NCI-H187 treated with DMSO at 0.1 percent for 48 hours (cell line): ENCODE results near the gene MTSS2.
"Not testable (repeated sequence)": the region's sequence is repeated elsewhere in the genome, so short reads cannot be mapped to it uniquely, and the experiment has no call there.

ENCODE experiments used
- DNase-seq: peaks from one replicate; lab custom pipeline; 2025; lab: John Stamatoyannopoulos, UW

Gene MTSS2

DNA sequence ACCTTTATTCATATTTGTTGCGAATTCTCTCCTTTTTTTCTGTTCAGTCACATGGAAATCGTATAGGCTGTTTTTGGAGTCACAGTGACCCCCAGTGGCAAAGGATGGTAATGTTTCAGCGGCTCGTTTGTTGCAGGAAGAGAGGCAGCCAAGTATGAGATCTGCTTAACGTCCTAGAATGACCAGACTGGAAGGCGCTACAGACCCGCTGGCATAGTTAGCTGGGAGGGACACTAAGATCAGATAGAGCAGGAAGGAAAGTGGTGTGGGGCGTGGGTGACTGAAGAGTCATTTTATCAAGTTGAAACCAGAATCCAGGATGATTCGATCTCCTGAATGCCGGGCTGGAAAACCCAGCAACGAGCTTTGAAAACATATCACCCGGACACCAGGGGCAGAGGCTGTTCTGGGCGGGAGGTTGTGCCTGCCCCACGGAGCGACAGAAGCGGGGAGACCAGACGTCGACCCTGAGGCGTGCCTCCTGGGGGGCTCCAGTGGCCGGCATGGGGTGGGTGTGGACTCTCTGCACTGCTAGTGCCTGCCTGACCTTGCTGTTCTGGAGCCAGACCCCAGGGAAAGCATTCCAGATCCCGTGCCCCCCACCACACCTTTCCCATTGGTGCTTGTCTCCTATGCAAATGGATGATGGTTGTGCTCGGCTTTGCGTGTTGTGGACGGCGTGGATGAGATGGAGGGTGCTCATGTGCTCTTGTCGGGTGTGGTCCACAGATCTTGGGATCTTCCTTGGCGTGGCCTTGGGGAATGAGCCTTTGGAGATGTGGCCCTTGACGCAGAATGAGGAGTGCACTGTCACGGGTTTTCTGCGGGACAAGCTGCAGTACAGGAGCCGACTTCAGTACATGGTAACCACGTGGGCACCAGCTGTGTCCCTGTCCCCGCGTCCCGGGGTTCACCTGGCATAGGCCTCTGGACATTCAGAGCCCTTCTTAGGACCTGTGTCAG is 31.8 kb downstream of the MTSS2 start:
- DNase-seq = peak; percentile 9

DNA sequence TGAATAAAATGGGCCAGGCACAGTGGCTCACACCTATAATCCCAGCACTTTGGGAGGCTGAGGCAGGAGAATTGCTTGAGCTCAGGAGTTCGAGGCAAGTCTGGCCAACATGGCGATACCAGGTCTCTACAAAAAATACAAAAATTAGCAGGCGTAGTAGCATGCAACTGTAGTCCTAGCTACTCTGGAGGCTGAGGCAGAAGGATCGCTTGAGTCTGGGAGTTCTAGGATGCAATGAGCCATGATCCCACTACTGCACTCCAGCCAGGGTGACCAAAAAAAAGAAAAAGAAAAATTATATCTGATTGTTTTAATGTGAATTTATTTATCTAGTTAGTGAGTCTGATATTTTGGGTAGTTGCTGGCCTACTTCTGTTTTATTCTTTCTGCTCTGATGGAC is 32.4 kb downstream of the MTSS2 start:
- no peak for DNase-seq

DNA sequence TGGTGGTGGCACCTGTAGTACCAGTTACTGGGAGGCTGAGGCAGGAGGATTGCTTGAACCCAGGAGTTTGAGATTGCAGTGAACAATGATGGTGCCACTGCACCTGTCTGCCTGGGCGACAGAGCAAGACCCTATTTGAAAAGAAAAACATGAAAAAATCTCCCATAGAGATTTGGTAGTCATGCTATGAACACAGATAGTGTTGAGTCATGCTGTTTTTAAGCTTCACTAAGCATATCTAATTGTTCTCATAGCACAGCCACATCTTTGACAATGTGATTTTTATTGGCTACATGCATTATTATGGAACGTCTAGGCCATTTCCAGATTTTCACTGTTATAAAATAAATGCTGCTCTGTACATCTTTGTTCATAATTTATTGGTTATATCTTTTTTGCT is 33.5 kb downstream of the MTSS2 start:
- DNase-seq = no peak

DNA sequence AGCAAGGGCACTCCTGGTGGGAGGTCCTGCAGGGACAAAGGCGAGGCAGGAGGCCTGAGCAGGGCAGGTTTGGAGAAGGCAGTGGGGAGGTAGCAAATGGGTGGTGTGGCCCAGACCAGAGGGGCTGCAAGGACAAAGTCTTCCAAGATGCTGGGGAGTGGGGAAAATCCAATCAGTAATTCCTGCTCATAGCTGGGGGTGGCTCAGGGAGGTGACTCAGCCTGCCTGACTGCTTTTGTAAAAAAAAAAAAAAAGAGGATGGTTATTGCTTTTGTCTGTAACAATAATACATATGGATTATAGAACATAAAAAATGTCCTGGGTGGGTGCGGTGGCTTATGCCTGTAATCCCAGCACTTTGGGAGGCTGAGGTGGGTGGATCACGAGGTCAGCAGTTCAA is 34.3 kb downstream of the MTSS2 start:
- no peak for DNase-seq

DNA sequence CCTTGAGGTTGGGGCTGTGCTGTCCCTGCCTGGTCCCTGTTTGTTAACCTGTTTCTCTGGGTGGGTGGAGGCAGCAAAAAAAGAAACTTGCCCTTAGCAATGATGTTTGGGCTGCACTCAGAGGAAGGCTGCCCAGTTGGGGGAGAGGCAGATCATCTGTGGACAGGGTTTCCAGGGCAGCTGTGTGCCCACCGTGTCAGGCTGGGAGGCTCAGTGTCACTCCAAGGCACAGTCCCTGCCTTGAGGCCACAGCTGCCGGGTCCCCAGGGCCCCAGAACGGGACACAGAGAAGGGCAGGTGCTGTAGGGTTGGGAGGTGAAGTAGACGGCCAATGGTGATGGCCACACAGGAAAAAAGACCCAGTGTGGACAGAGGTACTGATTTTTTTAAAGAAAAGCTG is 35.6 kb downstream of the MTSS2 start:
- DNase-seq = no peak

DNA sequence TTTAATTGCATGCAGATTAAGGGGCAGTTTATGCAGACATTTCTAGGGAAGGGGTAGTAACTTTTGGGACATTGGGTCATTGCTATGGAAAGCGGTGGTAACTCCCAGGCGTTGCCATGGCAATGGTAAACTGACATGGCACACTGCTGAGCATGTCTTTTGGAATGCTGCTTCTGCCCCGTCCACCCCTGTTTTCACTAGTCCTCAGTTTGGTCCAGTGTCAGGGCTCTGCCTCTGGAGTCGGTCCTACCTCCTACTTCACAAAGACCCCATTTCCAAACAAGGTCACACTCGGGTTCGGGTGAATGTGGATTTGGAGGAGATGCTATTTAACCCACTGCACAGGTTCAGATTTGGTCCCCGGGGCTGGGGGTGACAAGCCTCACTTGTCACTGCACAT is 36.6 kb downstream of the MTSS2 start:
- DNase-seq = no peak

DNA sequence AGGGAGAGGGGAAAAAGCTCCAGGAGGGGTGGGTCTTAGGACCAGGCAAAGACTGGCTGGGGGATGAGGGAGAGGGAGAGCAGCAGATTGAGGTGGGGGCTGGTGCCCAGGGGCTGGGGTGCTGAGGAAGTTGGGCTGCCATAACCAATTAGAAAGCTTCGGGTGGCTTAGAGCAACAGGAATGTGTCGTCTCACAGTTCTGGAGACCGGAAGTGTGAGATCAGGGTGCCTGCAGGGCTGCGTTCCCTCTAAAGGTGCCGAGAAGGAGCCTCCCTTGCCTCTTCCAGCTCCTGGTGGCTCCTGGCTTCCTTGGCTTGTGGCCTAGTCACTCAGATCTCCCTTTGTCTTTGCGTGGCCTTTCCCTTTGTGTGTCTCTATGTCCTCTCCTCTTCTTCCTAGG is 37.2 kb downstream of the MTSS2 start:
- no peak for DNase-seq

DNA sequence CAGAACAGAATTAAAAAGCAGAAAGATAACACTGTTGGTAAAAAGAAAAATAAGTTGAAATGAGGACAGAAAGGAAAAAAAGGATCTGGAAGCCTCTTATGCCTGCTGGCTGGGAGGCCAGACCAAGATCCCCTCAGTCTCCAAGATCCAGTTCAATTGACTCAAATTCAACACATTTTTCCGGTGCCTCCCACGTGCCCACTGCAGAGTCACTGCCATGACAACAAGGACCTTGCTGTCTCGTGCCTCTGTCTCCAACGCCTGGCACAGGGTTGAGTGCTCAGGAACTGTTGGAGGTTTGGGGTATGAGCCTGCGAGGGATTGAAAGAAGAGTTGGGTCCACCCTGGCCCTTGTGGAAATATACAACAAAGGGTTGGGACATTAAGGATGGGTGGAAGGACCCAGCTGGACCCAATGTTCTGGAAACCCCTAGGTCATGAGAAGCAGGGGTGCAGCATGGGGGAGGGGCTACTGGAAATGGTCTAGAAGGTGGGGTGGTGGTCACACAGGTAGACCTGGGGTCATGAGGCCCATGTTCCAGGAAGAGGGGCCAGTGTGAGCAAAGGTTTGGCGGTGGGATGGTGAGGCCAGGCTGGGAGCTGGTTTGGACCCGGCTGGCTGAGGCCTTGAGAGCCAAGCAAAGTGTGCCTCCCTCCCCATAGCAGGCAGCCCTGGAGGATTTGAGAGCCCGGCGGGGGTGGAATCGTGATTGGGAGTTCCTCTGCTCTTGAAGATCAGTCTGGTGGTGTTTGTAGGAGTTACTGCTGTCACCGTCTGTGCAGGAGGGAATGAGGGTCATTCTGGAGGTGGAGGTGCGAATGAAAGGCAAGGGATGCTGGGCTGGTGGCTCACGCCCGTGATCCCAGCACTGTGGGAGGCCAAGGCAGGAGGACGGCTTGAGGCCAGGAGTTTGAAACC is 38.2 kb downstream of the MTSS2 start:
- DNase-seq = no peak

DNA sequence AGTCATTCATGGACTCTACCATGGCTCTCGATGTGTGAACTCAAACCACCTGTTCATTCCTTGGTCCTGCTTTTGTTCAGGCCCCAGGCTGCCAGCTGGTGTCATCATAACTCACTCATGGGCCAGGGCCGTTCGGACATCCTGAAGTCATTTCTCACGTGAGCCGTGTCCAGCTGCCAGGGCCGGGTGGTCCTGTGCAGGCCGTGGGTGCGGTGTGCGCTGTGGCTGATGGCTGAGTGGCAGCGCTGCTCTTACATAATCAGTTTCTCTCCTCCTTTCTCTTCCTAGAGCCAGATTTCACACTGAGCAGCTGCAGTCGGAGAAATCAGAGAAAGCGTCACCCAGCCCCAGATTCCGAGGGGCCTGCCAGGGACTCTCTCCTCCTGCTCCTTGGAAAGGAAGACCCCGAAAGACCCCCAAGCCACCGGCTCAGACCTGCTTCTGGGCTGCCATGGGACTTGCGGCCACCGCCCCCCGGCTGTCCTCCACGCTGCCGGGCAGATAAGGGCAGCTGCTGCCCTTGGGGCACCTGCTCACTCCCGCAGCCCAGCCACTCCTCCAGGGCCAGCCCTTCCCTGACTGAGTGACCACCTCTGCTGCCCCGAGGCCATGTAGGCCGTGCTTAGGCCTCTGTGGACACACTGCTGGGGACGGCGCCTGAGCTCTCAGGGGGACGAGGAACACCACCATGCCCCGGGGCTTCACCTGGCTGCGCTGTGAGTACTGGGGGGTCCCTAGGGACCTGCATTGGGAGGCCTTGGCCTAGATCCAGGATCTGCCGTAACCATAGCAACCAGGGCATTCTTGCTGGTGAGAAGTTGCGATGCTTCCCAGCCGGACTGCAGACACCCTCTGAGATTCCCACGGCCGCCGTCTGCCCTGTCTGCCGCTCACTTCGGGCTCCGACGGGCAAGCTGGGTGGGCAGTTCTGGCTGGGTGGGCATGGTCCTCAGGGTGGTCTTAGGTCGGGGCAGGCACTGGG is 39.3 kb downstream of the MTSS2 start, which contains the start of gene IL34:
TSS of gene IL34 (plus strand) at position 300 of the 982 bp plus-strand sequence. CDS start at position 689, 389 bp downstream.
- DNase-seq = no peak

DNA sequence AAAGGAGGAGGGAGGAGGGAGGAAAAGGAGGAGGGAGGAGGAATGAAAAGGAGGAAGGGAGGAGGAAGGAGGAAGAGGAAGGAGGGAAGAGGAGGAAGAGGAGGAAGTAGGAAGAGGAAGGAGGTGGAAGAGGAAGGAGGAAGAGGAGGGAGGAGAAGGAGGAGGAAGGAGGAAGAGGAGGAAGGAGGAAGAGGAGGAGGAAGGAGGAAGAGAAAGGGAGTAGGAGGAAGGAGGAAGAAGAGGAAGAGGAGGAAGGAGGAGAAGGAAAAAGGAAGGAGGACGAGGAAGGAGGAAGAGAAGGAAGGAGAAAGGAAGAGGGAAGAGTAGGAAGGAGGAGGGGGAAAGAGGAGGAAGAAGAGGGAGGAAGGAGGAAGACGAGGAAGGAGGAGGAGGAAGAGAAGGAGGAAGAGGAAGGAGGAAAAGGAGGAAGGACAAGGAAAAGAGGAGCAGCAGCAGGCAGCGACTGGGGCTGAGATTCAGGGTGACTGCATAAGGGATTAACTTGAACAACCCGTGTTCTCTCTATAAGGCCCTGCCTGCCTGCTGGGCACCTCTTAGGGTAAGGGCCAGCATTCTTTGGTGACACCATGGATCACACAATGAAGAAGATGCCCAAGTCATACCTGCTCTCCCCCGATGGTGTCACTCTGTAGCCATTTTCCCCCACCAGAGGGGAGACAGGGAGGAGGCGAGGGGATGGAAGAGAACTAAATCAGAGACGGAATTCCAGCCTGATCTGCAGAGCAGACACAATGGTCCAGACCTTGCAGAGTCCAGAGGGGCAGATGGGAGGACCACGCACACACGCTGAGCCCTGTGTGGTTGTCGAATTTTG is 40.9 kb downstream of the MTSS2 start:
- no peak for DNase-seq

DNA sequence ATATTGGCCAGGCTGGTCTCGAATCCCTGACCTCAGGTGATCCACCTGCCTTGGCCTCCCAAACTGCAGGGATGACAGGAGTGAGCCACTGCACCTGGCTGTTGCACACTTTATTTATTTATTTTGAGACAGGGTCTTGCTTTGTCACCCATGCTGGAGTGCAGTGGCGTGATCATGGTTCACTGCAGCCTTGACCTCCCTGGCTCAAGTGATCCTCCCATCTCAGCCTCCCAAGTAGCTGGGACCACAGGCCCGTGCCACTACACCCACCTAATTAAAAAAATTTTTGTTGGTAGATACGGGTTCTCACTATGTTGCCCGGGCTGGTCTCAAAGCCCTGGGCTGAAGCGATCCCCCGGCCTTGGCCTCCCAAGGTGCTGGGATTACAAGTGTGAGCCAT is 42.6 kb downstream of the MTSS2 start:
- not testable (repeated sequence) for DNase-seq

DNA sequence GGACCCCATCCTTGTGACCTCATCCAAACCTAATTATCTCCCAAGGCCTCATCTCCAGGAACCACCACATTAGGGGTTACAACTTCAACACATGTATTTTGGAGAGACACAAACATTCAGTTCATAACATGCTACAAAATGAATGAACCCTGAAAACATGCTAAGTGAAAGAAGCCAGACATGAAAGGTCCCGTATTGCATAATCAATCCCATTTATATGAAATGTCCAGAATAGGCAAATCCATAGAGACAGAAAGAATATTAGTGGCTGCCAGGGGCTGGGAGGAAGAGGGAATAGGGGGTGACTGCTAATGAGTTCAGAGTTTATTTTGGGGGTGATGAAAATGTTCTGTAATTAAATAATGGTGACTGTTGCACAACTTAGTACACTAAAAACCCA is 43.2 kb downstream of the MTSS2 start:
- DNase-seq = no peak

DNA sequence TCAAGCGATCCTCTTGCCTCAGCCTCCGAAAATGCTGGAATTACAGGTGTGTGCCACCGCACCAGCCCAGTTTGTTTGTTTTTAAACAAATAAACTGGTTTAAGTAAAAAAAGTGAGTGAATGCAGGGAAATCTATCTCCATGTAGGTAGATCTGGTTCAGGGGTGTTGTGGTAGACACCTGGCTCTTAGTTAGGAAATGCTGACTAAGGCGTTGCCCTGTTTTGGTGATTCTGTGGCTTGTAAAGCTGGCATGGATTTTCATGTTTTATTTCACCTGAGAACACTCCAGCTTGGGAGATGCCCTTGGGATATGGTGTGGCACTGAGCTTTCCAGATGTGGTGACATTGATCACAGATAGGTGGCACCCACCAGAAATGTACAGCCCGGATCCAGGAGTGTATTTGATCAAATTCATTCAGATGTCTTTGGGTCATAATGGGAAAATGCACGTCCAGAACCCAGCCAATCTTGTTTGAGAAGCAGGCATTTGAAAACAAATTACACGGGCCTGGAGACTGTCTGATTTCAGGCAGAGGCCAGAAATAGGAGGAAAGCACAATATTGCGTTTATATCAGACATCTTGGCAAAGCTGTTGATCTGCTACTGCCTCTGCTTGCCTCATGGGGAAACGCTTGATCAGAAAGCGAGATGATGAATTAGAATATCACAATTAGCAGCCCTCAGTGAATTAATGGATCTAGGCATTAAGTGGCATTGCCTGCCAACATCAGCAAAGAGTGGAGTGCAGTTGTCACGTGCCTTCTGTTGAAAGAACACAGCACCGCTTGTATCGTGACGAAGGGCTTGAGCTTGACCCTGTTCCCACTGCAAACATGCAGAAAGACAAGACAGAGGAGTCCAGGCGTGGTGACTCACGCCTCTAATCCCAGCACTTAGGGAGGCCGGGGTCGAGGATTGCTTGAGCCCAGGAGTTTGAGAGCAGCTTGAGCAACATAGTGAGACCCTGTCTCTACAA is 46.8 kb downstream of the MTSS2 start:
- no peak for DNase-seq
